ENCODE data around the gene AUTS2. TPM values are rescaled to one million over a fixed set of nuclear protein-coding genes. Genes with fewer than 3 reads are reported as not detected.
A peak's percentile ranks its signal among the peaks of the same experiment; 100 is the strongest.

The AUTS2 gene
- total and polyA plus RNA-seq, 10 of the 15 experiments (the other 5 are each of a cell fraction or from before 2014, with no cell fraction given): 6.4 to 55.6 (median 21.6) TPM

DNA sequence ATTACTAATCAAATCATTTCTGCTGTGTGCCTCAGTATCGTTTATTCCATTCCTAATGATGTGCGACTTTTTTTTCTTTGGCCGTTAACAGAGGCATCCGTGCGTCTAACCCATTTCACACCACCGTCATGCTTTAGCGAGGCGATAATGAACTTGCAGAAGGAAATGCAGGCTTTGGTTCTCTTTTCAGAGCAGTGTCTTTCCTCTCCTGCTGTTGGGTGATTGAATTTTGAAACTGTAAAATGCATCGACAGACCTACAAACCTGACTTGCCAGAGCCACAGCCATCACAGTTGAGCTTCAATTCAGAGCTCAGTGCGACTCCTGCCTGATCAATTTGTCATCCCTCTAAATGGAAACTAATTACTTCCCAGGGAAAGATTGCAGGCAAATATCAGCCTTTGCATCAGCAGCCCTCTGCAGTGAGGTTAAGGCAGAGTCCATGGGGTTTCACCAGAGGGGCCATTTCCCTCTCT is 1047.6 kb downstream of the AUTS2 start:
- peak; percentile 62 for ATAC-seq
- BruUV-seq (replicated peaks): no TSS peak
- Histone ChIP-seq H3K9ac (ENCODE audit: control insufficient read depth, insufficient read depth, low read length) (no peak overlapping the region), H4K20me1 (ENCODE audit: control insufficient read depth, insufficient read depth) (no peaks in the 10 kb centered on the region), H3K9me3 (replicated peaks; ENCODE audit: control insufficient read depth, insufficient read depth, low read length) (peaks cover 2% of the 10 kb centered on the region; the same call in 2 of the 3 replicates), H3K27me3 (replicated peaks in 1 of 2; ENCODE audit: control insufficient read depth in 2 of 2, insufficient read depth in 2 of 2, low read length in 1 of 2) (no peaks in the 10 kb centered on the region), H3K4me1 (ENCODE audit: control insufficient read depth, insufficient read depth, low read length) (peaks cover 5% of the 10 kb centered on the region; the same call in 1 of the 2 replicates), H3K4me3 (no peak overlapping the region), H3K36me3 (ENCODE audit: control insufficient read depth in 2 of 2, insufficient read depth in 2 of 2, low read length in 1 of 2) (peaks cover 0 to 2% of the 10 kb centered on the region in 2 experiments; a peak in 2 of 4 replicates), H3K27ac (ENCODE audit: control insufficient read depth, insufficient read depth) (no peak overlapping the region), H3K79me2 (ENCODE audit: control insufficient read depth, insufficient read depth, low read length) (no peaks in the 10 kb centered on the region), H2AFZ (ENCODE audit: control insufficient read depth, low read depth, low read length) (no peak overlapping the region), H3K4me2 (ENCODE audit: control insufficient read depth, insufficient read depth) (no peak overlapping the region)
- in situ Hi-C loops (cut with MboI): no loop called here
- intact Hi-C loops (cut with micrococcal nuclease; ENCODE audit: unreplicated experiment): no loop called here
- WGBS (ENCODE audit: insufficient coverage, insufficient replicate concordance, low lambda C conversion rate, missing lambda C conversion rate): 57% methylated on average over 10 of the region's 10 CpGs
- ChIA-PET POLR2A (interaction anchor here (1.0 kb wide), 1 partner anchor 22 kb away, joined by 3 read pairs; no protein-coding TSS in a partner anchor), RAD21 (ENCODE audit: unreplicated experiment) (interaction anchor here (1.5 to 2.7 kb wide), 2 partner anchors 50 to 57 kb away, joined by 3 to 11 read pairs; no protein-coding TSS in a partner anchor), SMC1A (ENCODE audit: uncharacterized antibody, unreplicated experiment) (interaction anchor here (0.6 to 4.0 kb wide), 8 partner anchors 11 to 907 kb away, joined by 3 to 35 read pairs (median 3); no protein-coding TSS in a partner anchor), CTCF (interaction anchor here (1.4 to 3.7 kb wide), 2 partner anchors 10 to 52 kb away, joined by 3 to 12 read pairs; no protein-coding TSS in a partner anchor)
- FAIRE-seq: no peak
- no peak for DNase-seq (ENCODE audit: low read depth, low spot score)
- TF ChIP-seq STAT3 (IDR thresholded peaks at IDR 0.05; ENCODE audit: low read depth, low read length) (no peak), MTA2 (IDR thresholded peaks at IDR 0.05; ENCODE audit: low read depth) (peak; percentile 98), PML (IDR thresholded peaks at IDR 0.05; ENCODE audit: low read length) (no peak), POU2F2 (IDR thresholded peaks at IDR 0.05; ENCODE audit: borderline replicate concordance, low read depth, low read length) (peak; percentile 16; the same call in 1 of the 3 replicates), MYB (IDR thresholded peaks at IDR 0.05; ENCODE audit: borderline replicate concordance, low read depth, low read length) (no peak), ZZZ3 (IDR thresholded peaks at IDR 0.05; ENCODE audit: control insufficient read depth, insufficient read length, low read depth) (no peak), FOXM1 (IDR thresholded peaks at IDR 0.05; ENCODE audit: low read depth, low read length) (no peak), RCOR1 (conservative IDR thresholded peaks at IDR 0.05; ENCODE audit: low read depth, low read length) (no peak), SRF (IDR thresholded peaks at IDR 0.05; ENCODE audit: low read depth in 2 of 2, low read length in 2 of 2) (no peak), SREBF1 (IDR thresholded peaks at IDR 0.05; ENCODE audit: low read length) (no peak)
- TF ChIP-seq, protein P1, sequence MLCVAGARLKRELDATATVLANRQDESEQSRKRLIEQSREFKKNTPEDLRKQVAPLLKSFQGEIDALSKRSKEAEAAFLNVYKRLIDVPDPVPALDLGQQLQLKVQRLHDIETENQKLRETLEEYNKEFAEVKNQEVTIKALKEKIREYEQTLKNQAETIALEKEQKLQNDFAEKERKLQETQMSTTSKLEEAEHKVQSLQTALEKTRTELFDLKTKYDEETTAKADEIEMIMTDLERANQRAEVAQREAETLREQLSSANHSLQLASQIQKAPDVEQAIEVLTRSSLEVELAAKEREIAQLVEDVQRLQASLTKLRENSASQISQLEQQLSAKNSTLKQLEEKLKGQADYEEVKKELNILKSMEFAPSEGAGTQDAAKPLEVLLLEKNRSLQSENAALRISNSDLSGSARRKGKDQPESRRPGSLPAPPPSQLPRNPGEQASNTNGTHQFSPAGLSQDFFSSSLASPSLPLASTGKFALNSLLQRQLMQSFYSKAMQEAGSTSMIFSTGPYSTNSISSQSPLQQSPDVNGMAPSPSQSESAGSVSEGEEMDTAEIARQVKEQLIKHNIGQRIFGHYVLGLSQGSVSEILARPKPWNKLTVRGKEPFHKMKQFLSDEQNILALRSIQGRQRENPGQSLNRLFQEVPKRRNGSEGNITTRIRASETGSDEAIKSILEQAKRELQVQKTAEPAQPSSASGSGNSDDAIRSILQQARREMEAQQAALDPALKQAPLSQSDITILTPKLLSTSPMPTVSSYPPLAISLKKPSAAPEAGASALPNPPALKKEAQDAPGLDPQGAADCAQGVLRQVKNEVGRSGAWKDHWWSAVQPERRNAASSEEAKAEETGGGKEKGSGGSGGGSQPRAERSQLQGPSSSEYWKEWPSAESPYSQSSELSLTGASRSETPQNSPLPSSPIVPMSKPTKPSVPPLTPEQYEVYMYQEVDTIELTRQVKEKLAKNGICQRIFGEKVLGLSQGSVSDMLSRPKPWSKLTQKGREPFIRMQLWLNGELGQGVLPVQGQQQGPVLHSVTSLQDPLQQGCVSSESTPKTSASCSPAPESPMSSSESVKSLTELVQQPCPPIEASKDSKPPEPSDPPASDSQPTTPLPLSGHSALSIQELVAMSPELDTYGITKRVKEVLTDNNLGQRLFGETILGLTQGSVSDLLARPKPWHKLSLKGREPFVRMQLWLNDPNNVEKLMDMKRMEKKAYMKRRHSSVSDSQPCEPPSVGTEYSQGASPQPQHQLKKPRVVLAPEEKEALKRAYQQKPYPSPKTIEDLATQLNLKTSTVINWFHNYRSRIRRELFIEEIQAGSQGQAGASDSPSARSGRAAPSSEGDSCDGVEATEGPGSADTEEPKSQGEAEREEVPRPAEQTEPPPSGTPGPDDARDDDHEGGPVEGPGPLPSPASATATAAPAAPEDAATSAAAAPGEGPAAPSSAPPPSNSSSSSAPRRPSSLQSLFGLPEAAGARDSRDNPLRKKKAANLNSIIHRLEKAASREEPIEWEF (IDR thresholded peaks at IDR 0.05; ENCODE audit: insufficient replicate concordance, low read depth, low read length): no peak
- TF ChIP-seq, protein P2, sequence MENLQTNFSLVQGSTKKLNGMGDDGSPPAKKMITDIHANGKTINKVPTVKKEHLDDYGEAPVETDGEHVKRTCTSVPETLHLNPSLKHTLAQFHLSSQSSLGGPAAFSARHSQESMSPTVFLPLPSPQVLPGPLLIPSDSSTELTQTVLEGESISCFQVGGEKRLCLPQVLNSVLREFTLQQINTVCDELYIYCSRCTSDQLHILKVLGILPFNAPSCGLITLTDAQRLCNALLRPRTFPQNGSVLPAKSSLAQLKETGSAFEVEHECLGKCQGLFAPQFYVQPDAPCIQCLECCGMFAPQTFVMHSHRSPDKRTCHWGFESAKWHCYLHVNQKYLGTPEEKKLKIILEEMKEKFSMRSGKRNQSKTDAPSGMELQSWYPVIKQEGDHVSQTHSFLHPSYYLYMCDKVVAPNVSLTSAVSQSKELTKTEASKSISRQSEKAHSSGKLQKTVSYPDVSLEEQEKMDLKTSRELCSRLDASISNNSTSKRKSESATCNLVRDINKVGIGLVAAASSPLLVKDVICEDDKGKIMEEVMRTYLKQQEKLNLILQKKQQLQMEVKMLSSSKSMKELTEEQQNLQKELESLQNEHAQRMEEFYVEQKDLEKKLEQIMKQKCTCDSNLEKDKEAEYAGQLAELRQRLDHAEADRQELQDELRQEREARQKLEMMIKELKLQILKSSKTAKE (IDR thresholded peaks at IDR 0.05; ENCODE audit: low read depth, poor library complexity, severe bottlenecking): no peak

Data from GM12878 (cell line).